Upper lobe of right lung (tissue), 1 donor: ENCODE data around the gene VSX2. TPM values are rescaled to one million over a fixed set of nuclear protein-coding genes. Genes with fewer than 3 reads are reported as not detected.

Experiments
- ATAC-seq: fragments of 200-7000 bp; cut with Tn5 transposase; one replicate; pipeline ENCODE4 v1.9.1; 2020; ENCODE audit warnings: mild to moderate bottlenecking, moderate library complexity
- DNase-seq: peaks from one replicate; pipeline ENCODE4 v3.0.0-alpha.2; 2020
- H3K27ac ChIP-seq: fragments of 200-600 bp; one replicate; pipeline ENCODE4 v1.8.0; 2022
- H3K27me3 ChIP-seq: fragments of 200-600 bp; one replicate; pipeline ENCODE4 v1.8.0; 2022; ENCODE audit warnings: mild to moderate bottlenecking
- H3K36me3 ChIP-seq: fragments of 200-600 bp; one replicate; pipeline ENCODE4 v1.8.0; 2022
- H3K4me1 ChIP-seq: fragments of 200-600 bp; one replicate; pipeline ENCODE4 v1.8.0; 2022
- H3K4me3 ChIP-seq: fragments of 200-600 bp; one replicate; pipeline ENCODE4 v1.8.0; 2022; ENCODE audit warnings: mild to moderate bottlenecking
- H3K9me3 ChIP-seq: fragments of 200-600 bp; one replicate; pipeline ENCODE4 v1.8.0; 2022
- intact Hi-C: fragments of 100-400 bp; cut with DNase I; formaldehyde crosslinking; loops from one replicate; pipeline ENCODE4 v1.11.0; 2022
- total RNA-seq: library from RNA; stranded (reverse); fragmentation: NEBNext Ultra II Directional; extraction: Animal tissue kit (Norgen Biotek cat#: 25700); gene quantifications from one replicate; pipeline ENCODE4 v1.2.1, GENCODE V29; 2021
- TF ChIP-seq, protein P1 (sequence below): fragments of 200-600 bp; IDR thresholded peaks from one replicate; pipeline ENCODE4 v1.8.0; 2022; ENCODE audit warnings: antibody characterized with exemption
- donor health status: DM: no; HTN: yes; CAD: no; lungs with severe emphysema.

Gene VSX2
- total RNA-seq, 1 donor from 2014 or later = not detected

GRCh38 chr14:74219277-74220205 lies 19.7 kb upstream of the VSX2 start:
- peaks cover 29% of the 10 kb centered on the region for H3K27me3 ChIP-seq

DNA sequence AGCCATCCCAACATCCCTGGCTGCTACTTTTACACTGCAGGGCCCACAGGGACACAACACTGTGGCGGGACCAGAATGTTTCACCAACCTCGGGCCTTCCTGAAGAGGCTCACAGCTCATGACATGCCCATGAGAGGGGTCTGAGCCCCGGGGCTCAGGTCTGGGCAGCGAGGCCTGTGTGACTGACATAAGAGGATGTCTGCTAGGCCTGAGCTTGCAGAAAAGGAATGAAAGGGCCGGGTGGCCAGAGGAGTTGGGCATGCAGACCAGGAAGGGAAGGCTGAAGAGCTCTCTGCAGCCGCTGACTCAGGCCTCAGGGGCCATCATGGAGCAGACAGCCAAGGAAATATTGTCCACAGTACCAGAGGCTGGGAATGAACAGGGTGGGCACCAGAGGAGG lies 18.3 kb upstream of the VSX2 start:
- Histone ChIP-seq H3K4me1 (peaks cover 8% of the 10 kb centered on the region), H3K27ac (no peak overlapping the region), H3K9me3 (no peaks in the 10 kb centered on the region), H3K27me3 (peaks cover 29% of the 10 kb centered on the region), H3K36me3 (no peaks in the 10 kb centered on the region), H3K4me3 (no peak overlapping the region)
- TF ChIP-seq, protein P1, sequence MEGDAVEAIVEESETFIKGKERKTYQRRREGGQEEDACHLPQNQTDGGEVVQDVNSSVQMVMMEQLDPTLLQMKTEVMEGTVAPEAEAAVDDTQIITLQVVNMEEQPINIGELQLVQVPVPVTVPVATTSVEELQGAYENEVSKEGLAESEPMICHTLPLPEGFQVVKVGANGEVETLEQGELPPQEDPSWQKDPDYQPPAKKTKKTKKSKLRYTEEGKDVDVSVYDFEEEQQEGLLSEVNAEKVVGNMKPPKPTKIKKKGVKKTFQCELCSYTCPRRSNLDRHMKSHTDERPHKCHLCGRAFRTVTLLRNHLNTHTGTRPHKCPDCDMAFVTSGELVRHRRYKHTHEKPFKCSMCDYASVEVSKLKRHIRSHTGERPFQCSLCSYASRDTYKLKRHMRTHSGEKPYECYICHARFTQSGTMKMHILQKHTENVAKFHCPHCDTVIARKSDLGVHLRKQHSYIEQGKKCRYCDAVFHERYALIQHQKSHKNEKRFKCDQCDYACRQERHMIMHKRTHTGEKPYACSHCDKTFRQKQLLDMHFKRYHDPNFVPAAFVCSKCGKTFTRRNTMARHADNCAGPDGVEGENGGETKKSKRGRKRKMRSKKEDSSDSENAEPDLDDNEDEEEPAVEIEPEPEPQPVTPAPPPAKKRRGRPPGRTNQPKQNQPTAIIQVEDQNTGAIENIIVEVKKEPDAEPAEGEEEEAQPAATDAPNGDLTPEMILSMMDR = no peak
- DNase-seq (peak; percentile 15), ATAC-seq (no peak)
- intact Hi-C loops = no loop called here

More at GRCh38 chr14:74219277-74220205, 19.7 kb upstream of the VSX2 start:
- intact Hi-C loops = no loop called here
- TF ChIP-seq, protein P1 = no peak
- no peak for ATAC-seq
- DNase-seq = no peak
- peaks cover 8% of the 10 kb centered on the region for H3K4me1 ChIP-seq
- H3K4me3 ChIP-seq = no peak overlapping the region
- no peak overlapping the region for H3K27ac ChIP-seq
- no peaks in the 10 kb centered on the region for H3K36me3 ChIP-seq
- H3K9me3 ChIP-seq = no peaks in the 10 kb centered on the region

DNA sequence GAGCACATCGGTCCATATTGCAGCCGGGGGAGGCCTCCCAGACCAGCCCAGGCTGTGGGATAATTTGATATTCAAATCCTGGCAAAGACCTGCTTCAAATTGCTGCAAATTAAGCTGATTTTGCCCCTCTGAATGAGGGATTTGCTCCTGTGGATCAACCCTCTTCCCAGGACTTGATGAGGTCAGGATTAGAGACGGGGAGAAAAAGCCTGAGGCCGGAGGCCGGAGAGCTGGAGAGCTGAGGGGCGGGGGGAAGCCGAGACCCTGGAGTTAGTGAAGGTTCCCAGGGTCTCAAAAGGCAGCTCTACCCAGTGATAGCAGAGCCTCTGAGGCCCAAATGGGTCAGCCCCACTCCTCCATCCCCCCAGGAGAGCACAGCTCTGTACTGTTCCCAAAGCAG lies 17.5 kb upstream of the VSX2 start:
- H3K9me3 ChIP-seq = no peaks in the 10 kb centered on the region
- DNase-seq (peak; percentile 37), ATAC-seq (no peak)
- peaks cover 25% of the 10 kb centered on the region for H3K27me3 ChIP-seq
- H3K4me3 ChIP-seq = no peak overlapping the region
- H3K4me1 ChIP-seq = peaks cover 8% of the 10 kb centered on the region
- intact Hi-C loops = no loop called here
- no peak overlapping the region for H3K27ac ChIP-seq
- H3K36me3 ChIP-seq = no peaks in the 10 kb centered on the region
- TF ChIP-seq, protein P1 = no peak

DNA sequence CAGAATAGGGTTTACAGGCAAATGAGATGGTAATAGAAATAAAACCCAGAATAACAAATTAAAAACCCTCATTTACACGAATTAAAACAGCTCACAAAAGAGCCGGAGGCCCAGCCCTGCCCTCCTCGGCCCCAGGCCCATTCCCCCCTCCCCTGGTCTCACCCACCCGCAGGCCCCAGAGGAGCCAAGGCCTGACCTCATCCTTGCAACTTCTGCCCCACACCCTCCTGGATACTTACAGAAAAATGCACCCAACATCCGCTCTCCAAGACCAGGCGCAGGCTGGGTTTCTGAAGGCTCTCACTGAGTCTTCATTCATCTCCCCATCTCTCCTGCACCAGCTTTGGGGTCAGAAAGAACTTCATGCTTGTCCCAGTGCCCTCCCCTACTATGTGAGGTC lies 16.2 kb upstream of the VSX2 start:
- no peaks in the 10 kb centered on the region for H3K36me3 ChIP-seq
- H3K4me3 ChIP-seq = no peak overlapping the region
- no peaks in the 10 kb centered on the region for H3K9me3 ChIP-seq
- TF ChIP-seq, protein P1 = no peak
- H3K27me3 ChIP-seq = peaks cover 15% of the 10 kb centered on the region
- intact Hi-C loops = no loop called here
- H3K4me1 ChIP-seq = peaks cover under 1% of the 10 kb centered on the region
- ATAC-seq (no peak), DNase-seq (peak; percentile 26)
- H3K27ac ChIP-seq = no peak overlapping the region

- no peaks in the 10 kb centered on the region for H3K9me3 ChIP-seq
- no peaks in the 10 kb centered on the region for H3K4me1 ChIP-seq
- H3K27me3 ChIP-seq = peaks cover 7% of the 10 kb centered on the region
- H3K4me3 ChIP-seq = no peak overlapping the region
- DNase-seq = no peak
- TF ChIP-seq, protein P1 = no peak
- H3K27ac ChIP-seq = no peak overlapping the region
- intact Hi-C loops = no loop called here
- ATAC-seq = no peak
- no peaks in the 10 kb centered on the region for H3K36me3 ChIP-seq
Observed at GRCh38 chr14:74231784-74232183, 7.5 kb upstream of the VSX2 start.
